GM19328 (cell line): ENCODE results near the gene CD70.
"Not testable (repeated sequence)": the region's sequence is repeated elsewhere in the genome, so short reads cannot be mapped to it uniquely, and the experiment has no call there.

Source experiments
- ATAC-seq: cut with Tn5 transposase; IDR thresholded peaks from one replicate; pipeline ENCODE4 v1.9.1; 2021; ENCODE audit warnings: mild to moderate bottlenecking, moderate library complexity; ENCODE audit not compliant: unreplicated experiment

CD70 gene

DNA sequence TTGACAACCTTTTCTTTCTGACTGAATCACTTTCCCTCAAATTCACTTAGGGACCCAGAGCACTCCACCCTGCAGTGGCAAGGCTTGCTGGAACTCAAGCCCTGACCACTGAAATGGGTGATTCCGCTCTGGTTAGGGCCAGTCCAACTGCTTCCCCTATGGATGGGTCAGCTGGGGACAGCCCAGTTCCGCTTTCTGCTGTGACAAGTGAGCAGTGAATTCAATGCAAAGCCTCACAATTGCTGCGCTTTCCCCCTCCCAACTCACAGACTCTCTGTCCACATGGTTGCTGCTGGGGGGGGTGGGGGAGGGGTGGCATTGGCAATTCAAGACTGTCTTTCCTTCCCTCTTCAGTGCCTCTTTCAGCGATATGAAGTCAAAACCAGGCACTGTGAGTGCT is 18.7 kb downstream of the CD70 start:
- no peak for ATAC-seq

DNA sequence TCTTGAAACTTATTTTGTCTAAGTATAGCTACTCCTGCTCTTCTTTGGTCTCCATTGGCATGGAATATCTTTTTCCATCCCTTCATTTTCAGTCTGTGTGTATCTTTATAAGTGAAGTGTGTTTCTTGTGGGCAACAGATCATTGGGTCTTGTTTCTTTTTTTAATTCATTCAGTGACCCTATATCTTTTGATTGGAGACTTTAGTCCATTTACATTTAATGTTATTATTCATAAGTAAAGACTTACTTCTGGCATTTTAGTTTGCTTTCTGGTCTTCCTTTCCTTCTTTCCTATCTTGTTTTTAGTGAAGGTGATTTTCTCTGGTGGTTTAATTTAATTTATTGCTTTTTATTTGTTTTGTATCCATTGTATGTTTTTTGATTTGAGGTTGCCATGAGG is 19.8 kb downstream of the CD70 start:
- no peak for ATAC-seq

GRCh38 chr19:6570764-6571163 is 20.2 kb downstream of the CD70 start:
- ATAC-seq, result no peak

- ATAC-seq, result no peak
Observed at GRCh38 chr19:6568816-6569215, 22.1 kb downstream of the CD70 start.

DNA sequence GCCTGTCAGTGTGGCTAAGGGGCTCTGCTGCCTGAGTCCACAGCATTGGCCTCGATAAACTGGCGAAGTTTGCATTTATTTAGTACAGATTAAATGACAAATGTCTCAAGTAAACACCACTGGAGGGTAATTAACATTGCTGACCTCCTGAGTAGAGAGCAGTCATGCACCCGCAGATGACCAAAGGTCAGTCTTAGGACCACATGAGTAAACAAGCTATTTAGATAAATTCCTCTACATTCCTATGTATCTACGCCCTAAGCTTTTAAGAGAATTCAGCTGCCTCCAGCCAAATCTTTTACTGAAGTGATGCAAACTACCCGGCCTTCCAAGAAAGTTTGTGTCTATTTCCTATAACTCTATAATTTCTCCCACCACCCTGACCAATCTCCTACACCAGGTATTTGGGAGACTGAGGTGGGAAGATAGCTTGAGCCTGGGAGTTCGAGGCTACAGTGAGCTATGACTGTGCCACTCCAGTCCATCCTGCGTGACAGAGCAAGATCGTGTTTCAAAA is 22.9 kb downstream of the CD70 start:
- no peak for ATAC-seq

DNA sequence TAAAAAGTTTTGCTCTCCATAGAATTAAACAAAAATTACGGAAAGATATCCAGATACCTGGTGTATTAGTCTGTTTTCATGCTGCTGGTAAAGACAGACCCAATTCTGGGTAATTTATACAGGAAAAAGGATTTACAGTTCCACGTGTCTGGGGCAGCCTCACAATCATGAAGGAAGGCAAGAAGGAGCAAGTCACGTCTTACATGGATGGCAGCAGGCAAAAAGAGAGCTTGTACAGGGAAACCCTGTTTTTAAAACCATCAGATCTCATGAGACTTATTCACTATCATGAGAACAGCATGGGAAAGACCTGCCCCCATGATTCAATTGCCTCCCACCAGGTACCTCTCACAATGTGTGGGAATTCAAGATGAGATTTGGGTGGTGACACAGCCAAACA is 24.2 kb downstream of the CD70 start:
- not testable (repeated sequence) for ATAC-seq

DNA sequence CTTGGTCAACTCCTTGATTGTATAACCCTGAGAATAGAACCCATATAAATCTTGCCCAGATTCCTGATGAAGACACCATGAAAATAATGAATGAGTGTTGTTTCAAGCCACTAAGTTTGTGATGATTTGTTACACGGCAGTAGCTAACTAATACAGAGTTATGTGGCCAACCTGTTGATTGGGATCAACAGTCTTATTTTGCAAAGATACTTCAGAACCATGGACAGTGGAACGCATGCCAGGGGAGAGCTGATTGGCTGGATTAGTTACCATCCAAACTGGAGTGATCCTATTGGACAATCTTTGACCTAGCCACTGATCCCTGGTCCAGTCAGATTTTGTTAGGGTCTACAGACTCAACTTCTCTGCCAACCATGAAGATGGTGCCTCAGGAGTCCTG is 26.6 kb downstream of the CD70 start:
- ATAC-seq, result no peak

DNA sequence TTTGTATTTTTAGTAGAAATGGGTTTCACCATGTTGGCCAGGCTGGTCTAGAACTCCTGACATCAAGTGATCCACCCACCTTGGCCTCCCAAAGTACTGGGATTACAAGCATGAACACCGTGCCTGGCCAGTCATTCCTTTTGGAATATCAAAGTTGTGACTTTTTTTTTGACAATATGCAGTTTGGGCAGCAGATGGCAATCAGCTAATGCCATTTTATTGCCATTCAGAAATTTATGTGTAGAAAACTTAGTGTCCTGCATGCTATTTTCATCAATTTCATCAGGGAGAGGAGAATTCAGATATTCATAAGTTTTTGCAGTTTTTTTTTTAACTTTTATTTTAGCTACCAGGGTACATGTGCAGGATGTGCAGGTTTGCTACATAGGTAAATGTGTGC is 28.5 kb downstream of the CD70 start:
- not testable (repeated sequence) for ATAC-seq

DNA sequence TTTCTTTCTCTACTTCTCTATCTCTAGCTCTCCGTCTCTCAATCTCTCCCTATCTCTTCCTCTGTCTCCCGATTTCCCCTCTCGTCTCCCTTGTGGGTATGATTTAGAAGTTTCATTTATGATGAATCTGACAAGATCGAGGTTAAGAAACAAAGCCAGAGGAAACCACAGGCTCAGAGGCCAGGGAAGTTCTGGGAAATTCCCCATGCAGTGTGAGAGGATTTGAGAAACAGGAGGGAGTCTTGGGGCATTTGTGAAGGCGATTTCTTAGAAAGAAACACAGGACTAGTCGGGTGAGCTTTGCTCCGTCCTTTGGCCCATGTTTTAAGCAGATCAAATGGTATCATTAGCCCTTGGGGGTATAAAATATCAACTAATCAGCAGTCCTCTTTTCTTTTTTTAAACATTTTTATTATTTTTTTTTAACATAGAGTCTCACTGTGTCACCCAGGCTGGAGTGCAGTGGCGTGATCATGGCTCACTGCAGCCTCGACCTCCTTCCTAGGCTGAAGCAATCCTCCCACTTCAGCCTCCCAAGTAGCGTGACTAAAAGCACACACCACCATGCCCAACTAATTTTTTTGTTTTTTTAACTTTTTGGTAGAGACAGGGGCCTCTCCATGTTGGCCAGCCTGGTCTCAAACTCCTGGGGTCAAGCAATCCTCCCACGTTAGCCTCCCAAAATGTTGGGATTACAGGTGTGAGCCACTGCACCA is 34.3 kb downstream of the CD70 start:
- ATAC-seq, result no peak

DNA sequence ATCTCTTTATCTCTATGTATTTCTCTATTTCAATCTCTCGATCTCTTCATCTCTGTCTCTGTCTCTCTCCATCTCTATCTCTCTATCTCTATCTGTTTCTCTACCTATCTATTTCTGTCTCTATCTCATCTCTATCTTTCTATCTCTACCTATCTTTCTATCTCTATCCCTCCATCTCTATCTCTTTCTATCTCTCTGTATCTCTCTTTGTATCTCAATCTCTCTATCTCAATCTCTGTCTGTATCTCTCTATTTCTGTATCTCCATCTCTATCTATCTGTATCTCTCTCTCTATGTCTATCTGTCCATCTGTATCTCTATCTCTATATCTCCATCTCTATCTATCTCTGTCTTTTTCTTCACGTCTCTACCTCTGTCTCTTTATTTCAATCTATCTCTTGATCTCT is 34.9 kb downstream of the CD70 start:
- no peak for ATAC-seq

- ATAC-seq, result peak; percentile 53
Observed at GRCh38 chr19:6551607-6552450, 39.1 kb downstream of the CD70 start.

- no peak for ATAC-seq
Observed at GRCh38 chr19:6551091-6551490, 39.9 kb downstream of the CD70 start.

DNA sequence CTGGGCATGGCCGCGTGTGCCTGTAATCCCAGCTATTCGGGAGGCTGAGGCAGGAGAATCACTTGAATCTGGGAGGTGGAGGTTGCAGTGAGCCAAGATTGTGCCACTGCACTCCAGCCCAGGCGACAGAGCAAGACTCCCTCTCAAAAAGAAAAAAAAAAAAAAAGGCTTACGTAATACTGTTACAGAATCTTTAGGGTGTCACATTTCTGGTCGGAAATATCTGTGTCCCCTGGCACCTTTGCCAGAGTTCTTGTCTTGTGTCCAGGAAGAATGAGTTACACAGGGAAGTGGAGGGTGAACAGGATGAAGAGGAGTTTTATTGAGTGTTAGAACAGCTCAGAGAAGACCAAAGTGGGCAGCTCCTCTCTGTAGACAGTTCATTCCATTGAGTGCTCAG is 40.3 kb downstream of the CD70 start:
- ATAC-seq, result not testable (repeated sequence)

GRCh38 chr19:6543866-6544347 is 47.0 kb downstream of the CD70 start:
- ATAC-seq, result no peak

DNA sequence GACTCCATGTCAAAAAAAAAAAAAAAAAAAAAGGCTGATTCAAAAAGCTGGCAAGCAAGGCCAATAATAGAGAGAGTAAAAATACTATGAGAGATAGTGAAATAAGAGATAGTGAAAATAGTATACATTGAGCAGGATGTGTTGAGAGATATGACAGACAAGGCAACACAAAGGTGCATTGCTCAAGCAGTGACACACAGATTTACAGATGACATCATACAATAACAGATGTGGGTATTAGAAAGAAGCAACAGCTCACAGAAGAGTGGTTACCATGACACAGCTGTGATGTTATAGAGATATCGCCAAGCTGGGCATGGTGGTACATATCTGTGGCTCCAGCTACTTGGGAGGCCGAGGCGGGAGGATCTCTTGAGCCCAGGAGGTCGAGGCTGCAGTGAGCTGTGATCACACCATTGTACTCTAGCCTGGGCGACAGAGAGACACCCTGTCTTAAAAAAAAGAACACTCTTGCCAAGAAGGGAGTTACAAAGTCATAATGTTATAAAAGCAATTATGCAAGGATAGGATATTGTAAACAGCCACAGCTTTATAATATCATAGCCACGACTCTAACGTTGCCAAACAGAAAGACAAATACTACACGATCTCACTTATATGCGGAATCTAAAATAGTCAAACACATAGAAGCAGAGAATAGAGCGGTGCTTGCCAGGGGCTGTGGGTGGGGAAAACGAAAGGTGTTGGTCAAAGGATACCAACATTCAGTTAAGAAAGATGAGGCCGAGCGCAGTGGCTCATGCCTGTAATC is 49.8 kb downstream of the CD70 start:
- ATAC-seq, result no peak

GRCh38 chr19:6539514-6539913 is 51.4 kb downstream of the CD70 start:
- no peak for ATAC-seq
